ENCODE data around the gene G2E3. TPM values are rescaled to one million over a fixed set of nuclear protein-coding genes. Genes with fewer than 3 reads are reported as not detected.
"Not testable (repeated sequence)": the region's sequence is repeated elsewhere in the genome, so short reads cannot be mapped to it uniquely, and the experiment has no call there.

Gene G2E3
- 3.7 and 16.8 TPM in 2 replicates for total RNA-seq (2014; rRNA removed; shearing (Covaris generic); ENCODE audit: low replicate concordance)

- in situ Hi-C loops (cut with HindIII; ENCODE audit: low pct_unique_long_range_greater_than_20kb, low sequenced_read_pairs), result no loop called here
- peak; percentile 79 for DNase-seq (ENCODE audit: low read depth)
Measured at GRCh38 chr14:30558675-30559555, at the start of gene G2E3. Gene G2E3, plus strand, starts transcription at chr14:30559158. Its CDS starts 21,922 bp downstream, at chr14:30581080.

- in situ Hi-C loops (cut with HindIII; ENCODE audit: low pct_unique_long_range_greater_than_20kb, low sequenced_read_pairs), result no loop called here
- no peak for DNase-seq (ENCODE audit: low read depth)
Measured at GRCh38 chr14:30517737-30518136, 41.2 kb upstream of the G2E3 start.

- in situ Hi-C loops (cut with HindIII; ENCODE audit: low pct_unique_long_range_greater_than_20kb, low sequenced_read_pairs), result no loop called here
- no peak for DNase-seq (ENCODE audit: low read depth)
Measured at GRCh38 chr14:30518867-30519560, 39.9 kb upstream of the G2E3 start.

- no peak for DNase-seq (ENCODE audit: low read depth)
Measured at GRCh38 chr14:30519961-30520360, 39.0 kb upstream of the G2E3 start.

GRCh38 chr14:30520536-30520935 lies 38.4 kb upstream of the G2E3 start:
- in situ Hi-C loops (cut with HindIII; ENCODE audit: low pct_unique_long_range_greater_than_20kb, low sequenced_read_pairs), result no loop called here
- no peak for DNase-seq (ENCODE audit: low read depth)

More at GRCh38 chr14:30519961-30520360, 39.0 kb upstream of the G2E3 start:
- in situ Hi-C loops (cut with HindIII; ENCODE audit: low pct_unique_long_range_greater_than_20kb, low sequenced_read_pairs), result no loop called here

GRCh38 chr14:30521899-30522736 lies 36.8 kb upstream of the G2E3 start:
- in situ Hi-C loops (cut with HindIII; ENCODE audit: low pct_unique_long_range_greater_than_20kb, low sequenced_read_pairs), result no loop called here
- peak; percentile 6 for DNase-seq (ENCODE audit: low read depth)

GRCh38 chr14:30525833-30526232 lies 33.1 kb upstream of the G2E3 start:
- in situ Hi-C loops (cut with HindIII; ENCODE audit: low pct_unique_long_range_greater_than_20kb, low sequenced_read_pairs), result no loop called here
- DNase-seq (ENCODE audit: low read depth), result no peak

- in situ Hi-C loops (cut with HindIII; ENCODE audit: low pct_unique_long_range_greater_than_20kb, low sequenced_read_pairs), result no loop called here
Measured at GRCh38 chr14:30527196-30527595, 31.8 kb upstream of the G2E3 start.

GRCh38 chr14:30528119-30528518 lies 30.8 kb upstream of the G2E3 start:
- in situ Hi-C loops (cut with HindIII; ENCODE audit: low pct_unique_long_range_greater_than_20kb, low sequenced_read_pairs), result no loop called here
- DNase-seq (ENCODE audit: low read depth), result no peak

More at GRCh38 chr14:30527196-30527595, 31.8 kb upstream of the G2E3 start:
- no peak for DNase-seq (ENCODE audit: low read depth)

GRCh38 chr14:30528778-30529642 lies 29.9 kb upstream of the G2E3 start:
- no peak for DNase-seq (ENCODE audit: low read depth)
- in situ Hi-C loops (cut with HindIII; ENCODE audit: low pct_unique_long_range_greater_than_20kb, low sequenced_read_pairs), result no loop called here

- no peak for DNase-seq (ENCODE audit: low read depth)
- in situ Hi-C loops (cut with HindIII; ENCODE audit: low pct_unique_long_range_greater_than_20kb, low sequenced_read_pairs), result no loop called here
Measured at GRCh38 chr14:30532264-30532663, 26.7 kb upstream of the G2E3 start.

GRCh38 chr14:30533126-30533525 lies 25.8 kb upstream of the G2E3 start:
- no peak for DNase-seq (ENCODE audit: low read depth)
- in situ Hi-C loops (cut with HindIII; ENCODE audit: low pct_unique_long_range_greater_than_20kb, low sequenced_read_pairs), result no loop called here

- no peak for DNase-seq (ENCODE audit: low read depth)
- in situ Hi-C loops (cut with HindIII; ENCODE audit: low pct_unique_long_range_greater_than_20kb, low sequenced_read_pairs), result no loop called here
Measured at GRCh38 chr14:30541318-30541717, 17.6 kb upstream of the G2E3 start.

GRCh38 chr14:30546735-30547134 lies 12.2 kb upstream of the G2E3 start:
- in situ Hi-C loops (cut with HindIII; ENCODE audit: low pct_unique_long_range_greater_than_20kb, low sequenced_read_pairs); DNase-seq (ENCODE audit: low read depth): not testable (repeated sequence)

GRCh38 chr14:30547388-30548048 lies 11.4 kb upstream of the G2E3 start:
- no peak for DNase-seq (ENCODE audit: low read depth)
- in situ Hi-C loops (cut with HindIII; ENCODE audit: low pct_unique_long_range_greater_than_20kb, low sequenced_read_pairs), result no loop called here

GRCh38 chr14:30550335-30550734 lies 8.6 kb upstream of the G2E3 start:
- no peak for DNase-seq (ENCODE audit: low read depth)
- in situ Hi-C loops (cut with HindIII; ENCODE audit: low pct_unique_long_range_greater_than_20kb, low sequenced_read_pairs), result no loop called here

- no peak for DNase-seq (ENCODE audit: low read depth)
- in situ Hi-C loops (cut with HindIII; ENCODE audit: low pct_unique_long_range_greater_than_20kb, low sequenced_read_pairs), result no loop called here
Measured at GRCh38 chr14:30551460-30551859, 7.5 kb upstream of the G2E3 start.

Measured in Caki2 (cell line).